Choroid plexus epithelial cell (primary cell): Measurements from ENCODE around the gene CBY1.

Experiments
- DNase-seq: peaks from one replicate; pipeline ENCODE4 v3.0.0-alpha.2; 2010; ENCODE audit warnings: low read depth
- H3K4me3 ChIP-seq: 2 replicates; pipeline ENCODE4 v1.5.1; 2011; ENCODE audit warnings: low read depth, mild to moderate bottlenecking, control low read depth, low read length, moderate library complexity
- CTCF ChIP-seq: conservative IDR thresholded peaks from 2 replicates; pipeline ENCODE4 v1.5.1; 2011; ENCODE audit warnings: low read depth, mild to moderate bottlenecking, control low read depth, inconsistent platforms, low read length, moderate library complexity

The CBY1 gene

GRCh38 chr22:38720350-38720749, 63.9 kb downstream of the CBY1 start:
- H3K4me3 ChIP-seq = no peak overlapping the region
- DNase-seq = no peak
- TF ChIP-seq CTCF = no peak

GRCh38 chr22:38721551-38721950, 65.1 kb downstream of the CBY1 start:
- no peak overlapping the region for H3K4me3 ChIP-seq
- DNase-seq = no peak
- TF ChIP-seq CTCF = no peak
